ENCODE results near the gene OR7C1. TPM values are rescaled to one million over a fixed set of nuclear protein-coding genes. Genes with fewer than 3 reads are reported as not detected.

OR7C1 gene
- total and polyA plus RNA-seq, 5 experiments from 2014 or later: not detected

DNA sequence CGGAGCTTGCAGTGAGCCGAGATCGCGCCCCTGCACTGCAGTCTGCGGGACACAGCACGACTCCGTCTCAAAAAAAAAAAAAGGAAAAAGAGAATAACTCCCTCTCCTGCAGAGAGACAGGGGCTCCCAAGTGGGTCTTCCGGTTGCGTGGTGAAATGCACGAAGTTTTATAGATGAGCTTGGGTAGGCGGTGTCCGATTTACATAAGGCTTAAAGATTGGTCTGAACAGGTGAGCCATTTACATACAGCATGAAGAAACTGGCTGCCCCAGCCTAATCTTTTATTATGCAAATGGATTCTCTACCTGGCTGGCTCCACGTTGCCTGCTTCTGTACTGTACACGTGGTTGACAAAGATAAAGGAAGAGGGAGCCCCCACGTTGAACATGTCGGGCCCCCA is 76.2 kb downstream of the OR7C1 start:
- no peak overlapping the region for H3K4me3 Mint-ChIP-seq
- DNase-seq (no peak), ATAC-seq (no peak)
- no peak overlapping the region for H3K27ac Mint-ChIP-seq
- no peaks in the 10 kb centered on the region for H3K4me1 Mint-ChIP-seq
- POLR2A ChIA-PET: interaction anchor here (0.6 kb wide), 1 partner anchor 1437 kb away, joined by 3 read pairs; no protein-coding TSS in a partner anchor
- peaks cover 0 to 7% (median 0%) of the 10 kb centered on the region in 9 donors for H3K9me3 Mint-ChIP-seq
- H3K36me3 Mint-ChIP-seq: no peaks in the 10 kb centered on the region
- H3K27me3 Mint-ChIP-seq: peaks cover 2 to 6% (median 3%) of the 10 kb centered on the region in 5 donors

DNA sequence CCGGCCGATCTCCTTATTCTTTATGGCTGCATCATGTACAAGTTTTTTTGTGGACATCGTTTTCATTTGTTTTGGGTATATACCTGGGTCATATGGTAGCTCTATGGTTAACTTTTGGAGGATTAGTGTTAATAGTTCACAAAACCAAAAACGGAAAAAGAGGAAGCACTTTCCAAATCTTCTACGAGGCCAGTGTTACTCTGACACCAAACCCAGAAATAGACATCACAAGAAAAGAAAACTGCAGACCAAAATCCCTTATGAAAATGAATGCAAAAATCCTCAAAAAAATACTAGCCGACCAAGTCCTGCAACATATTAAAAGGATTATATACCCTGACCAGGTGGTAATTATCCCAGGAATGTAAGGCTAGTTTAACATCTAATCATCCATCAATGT is 86.4 kb downstream of the OR7C1 start:
- Mint-ChIP-seq H3K27ac (no peak overlapping the region), H3K4me3 (no peak overlapping the region), H3K4me1 (no peaks in the 10 kb centered on the region), H3K27me3 (no peaks in the 10 kb centered on the region), H3K36me3 (no peaks in the 10 kb centered on the region), H3K9me3 (no peaks in the 10 kb centered on the region)
- ATAC-seq (no peak), DNase-seq (no peak)
- POLR2A ChIA-PET: no interaction called here

Other genes starting within 250 kb of the OR7C1 start
- not detected for gene ADGRE3, start 160.3 kb downstream of the OR7C1 start, total RNA-seq
- gene ADGRE3, start 160.3 kb downstream of the OR7C1 start, polyA plus RNA-seq: not detected
- 10 to 100 TPM; 36.3 to 41.5 TPM for gene ZNF333, start 145.1 kb downstream of the OR7C1 start, total RNA-seq
- gene ZNF333, start 145.1 kb downstream of the OR7C1 start, polyA plus RNA-seq: 1 to 10 TPM; 7.6 to 8.1 (median 7.8) TPM
- not detected for gene ADGRE2, start 56.6 kb downstream of the OR7C1 start, total RNA-seq
- gene ADGRE2, start 56.6 kb downstream of the OR7C1 start, polyA plus RNA-seq: not detected
- not detected for gene OR7A5, start within 50 bp of the OR7C1 start, total RNA-seq
- not detected for gene OR7A5, start within 50 bp of the OR7C1 start, polyA plus RNA-seq
- not detected for gene OR7A10, start 13.7 kb upstream of the OR7C1 start, total RNA-seq
- gene OR7A10, start 13.7 kb upstream of the OR7C1 start, polyA plus RNA-seq: not detected
- not detected for gene OR7A17, start 50.9 kb upstream of the OR7C1 start, total RNA-seq
- gene OR7A17, start 50.9 kb upstream of the OR7C1 start, polyA plus RNA-seq: not detected
- not detected for gene OR7C2, start 106.3 kb upstream of the OR7C1 start, total RNA-seq
- gene OR7C2, start 106.3 kb upstream of the OR7C1 start, polyA plus RNA-seq: not detected
- gene SLC1A6, start 144.7 kb upstream of the OR7C1 start, total RNA-seq: not detected
- gene SLC1A6, start 144.7 kb upstream of the OR7C1 start, polyA plus RNA-seq: not detected
- gene CASP14, start 214.3 kb upstream of the OR7C1 start, total RNA-seq: not detected
- gene CASP14, start 214.3 kb upstream of the OR7C1 start, polyA plus RNA-seq: not detected
- gene OR1I1, start 247.0 kb upstream of the OR7C1 start, total RNA-seq: not detected
- gene OR1I1, start 247.0 kb upstream of the OR7C1 start, polyA plus RNA-seq: not detected

All from naive thymus-derived CD8-positive, alpha-beta T cell (primary cell).